MCF 10A (cell line): ENCODE results near the gene ZKSCAN4. TPM values are rescaled to one million over a fixed set of nuclear protein-coding genes. Genes with fewer than 3 reads are reported as not detected.

ENCODE experiments used
- BruUV-seq: library from RNA; stranded (reverse); fragments of 400-500 nt; replicated peaks from 2 replicates; lab custom pipeline; 2021; lab: Mats Ljungman, UMichigan
- CTCF ChIA-PET: fragments of 300-600 bp; sonication (Branson Sonifier 250); formaldehyde crosslinking; extraction: SDS; loops from one replicate; lab custom pipeline; 2021; ENCODE audit warnings: antibody characterized with exemption, inconsistent platforms; lab: Yijun Ruan, JAX
- POLR2A ChIA-PET: fragments of 300-600, 350-650 bp; sonication (Branson Sonifier 250); formaldehyde crosslinking; extraction: SDS; loops from one replicate; lab custom pipeline; 2020; ENCODE audit warnings: antibody characterized with exemption, inconsistent platforms; lab: Yijun Ruan, JAX
- DNase-seq: peaks from one replicate; pipeline ENCODE4 v3.0.0-alpha.2; 2018; ENCODE audit not compliant: unreplicated experiment
- H3K27ac Mint-ChIP-seq: one replicate; pipeline ENCODE4 v1.8.0; 2022; ENCODE audit warnings: mild to moderate bottlenecking, low read depth, mixed read lengths; ENCODE audit not compliant: unreplicated experiment
- H3K27me3 Mint-ChIP-seq: one replicate; pipeline ENCODE4 v1.8.0; 2022; ENCODE audit warnings: mixed read lengths; ENCODE audit not compliant: insufficient read depth, unreplicated experiment
- H3K36me3 Mint-ChIP-seq: one replicate; pipeline ENCODE4 v1.8.0; 2022; ENCODE audit warnings: mild to moderate bottlenecking, moderate library complexity, mixed read lengths; ENCODE audit not compliant: insufficient read depth, unreplicated experiment
- H3K4me1 Mint-ChIP-seq: one replicate; pipeline ENCODE4 v1.8.0; 2022; ENCODE audit warnings: mixed read lengths; ENCODE audit not compliant: insufficient read depth, unreplicated experiment
- H3K4me3 Mint-ChIP-seq: one replicate; pipeline ENCODE4 v1.8.0; 2022; ENCODE audit warnings: mild to moderate bottlenecking, moderate library complexity, mixed read lengths; ENCODE audit not compliant: unreplicated experiment
- H3K9me3 Mint-ChIP-seq: one replicate; pipeline ENCODE4 v1.8.0; 2022; ENCODE audit warnings: mixed read lengths; ENCODE audit not compliant: unreplicated experiment
- CTCF ChIP-seq: fragments of 200-600 bp; IDR thresholded peaks from one replicate; pipeline ENCODE4 v1.8.0; 2022; ENCODE audit warnings: antibody characterized with exemption, mild to moderate bottlenecking; ENCODE audit not compliant: unreplicated experiment
- intact Hi-C: fragments of 100-400 bp; cut with micrococcal nuclease; formaldehyde crosslinking; loops from 2 replicates; pipeline ENCODE4 v1.14.1; 2022
- total RNA-seq: library from RNA; stranded (reverse); gene quantifications from 2 replicates; pipeline ENCODE4 v1.2.3, GENCODE V29; 2022

The ZKSCAN4 gene
- total RNA-seq, 1 experiment from 2014 or later = 3.3 TPM

- no peak overlapping the region for H3K4me3 Mint-ChIP-seq
- TF ChIP-seq CTCF = no peak
- no peaks in the 10 kb centered on the region for H3K9me3 Mint-ChIP-seq
- no peaks in the 10 kb centered on the region for H3K4me1 Mint-ChIP-seq
- intact Hi-C loops = no loop called here
- no peaks in the 10 kb centered on the region for H3K27me3 Mint-ChIP-seq
- CTCF ChIA-PET = no interaction called here
- DNase-seq = no peak
- BruUV-seq = no TSS peak
- peaks cover 60% of the 10 kb centered on the region for H3K36me3 Mint-ChIP-seq
- H3K27ac Mint-ChIP-seq = no peak overlapping the region
- POLR2A ChIA-PET = interaction anchor here (1.1 to 1.3 kb wide), 3 partner anchors 22 to 121 kb away, joined by 3 to 4 read pairs (median 3); partner anchors contain the start of gene ZSCAN16
Observed at GRCh38 chr6:28245206-28245941, 6.7 kb downstream of the ZKSCAN4 start.

GRCh38 chr6:28243946-28244345 is 8.1 kb downstream of the ZKSCAN4 start:
- Mint-ChIP-seq H3K9me3 (no peaks in the 10 kb centered on the region), H3K27ac (no peak overlapping the region), H3K4me1 (no peaks in the 10 kb centered on the region), H3K4me3 (no peak overlapping the region), H3K36me3 (peaks cover 55% of the 10 kb centered on the region), H3K27me3 (no peaks in the 10 kb centered on the region)
- TF ChIP-seq CTCF = no peak
- DNase-seq = no peak
- ChIA-PET CTCF (no interaction called here), POLR2A (no interaction called here)
- intact Hi-C loops = no loop called here
- no TSS peak for BruUV-seq

- H3K27ac Mint-ChIP-seq = no peak overlapping the region
- no peaks in the 10 kb centered on the region for H3K4me1 Mint-ChIP-seq
- ChIA-PET CTCF (no interaction called here), POLR2A (interaction anchor here (0.9 kb wide), 1 partner anchor 14 kb away, joined by 3 read pairs; no protein-coding TSS in a partner anchor)
- H3K36me3 Mint-ChIP-seq = peaks cover 35% of the 10 kb centered on the region
- no peak for DNase-seq
- H3K27me3 Mint-ChIP-seq = no peaks in the 10 kb centered on the region
- no peak for TF ChIP-seq CTCF
- intact Hi-C loops = no loop called here
- no peaks in the 10 kb centered on the region for H3K9me3 Mint-ChIP-seq
- H3K4me3 Mint-ChIP-seq = no peak overlapping the region
- no TSS peak for BruUV-seq
Observed at GRCh38 chr6:28240471-28240870, 11.6 kb downstream of the ZKSCAN4 start.

GRCh38 chr6:28239636-28240035 is 12.4 kb downstream of the ZKSCAN4 start:
- ChIA-PET CTCF (no interaction called here), POLR2A (interaction anchor here (0.6 to 0.9 kb wide), 2 partner anchors 14 to 656 kb away, joined by 3 read pairs; no protein-coding TSS in a partner anchor)
- H3K27me3 Mint-ChIP-seq = no peaks in the 10 kb centered on the region
- no peak overlapping the region for H3K4me3 Mint-ChIP-seq
- no TSS peak for BruUV-seq
- DNase-seq = no peak
- intact Hi-C loops = no loop called here
- H3K4me1 Mint-ChIP-seq = no peaks in the 10 kb centered on the region
- H3K27ac Mint-ChIP-seq = no peak overlapping the region
- no peaks in the 10 kb centered on the region for H3K9me3 Mint-ChIP-seq
- no peak for TF ChIP-seq CTCF
- H3K36me3 Mint-ChIP-seq = peaks cover 28% of the 10 kb centered on the region
